Measurements from ENCODE around the gene EIF3B.
"Not testable (repeated sequence)": the region's sequence is repeated elsewhere in the genome, so short reads cannot be mapped to it uniquely, and the experiment has no call there.

Gene EIF3B

DNA sequence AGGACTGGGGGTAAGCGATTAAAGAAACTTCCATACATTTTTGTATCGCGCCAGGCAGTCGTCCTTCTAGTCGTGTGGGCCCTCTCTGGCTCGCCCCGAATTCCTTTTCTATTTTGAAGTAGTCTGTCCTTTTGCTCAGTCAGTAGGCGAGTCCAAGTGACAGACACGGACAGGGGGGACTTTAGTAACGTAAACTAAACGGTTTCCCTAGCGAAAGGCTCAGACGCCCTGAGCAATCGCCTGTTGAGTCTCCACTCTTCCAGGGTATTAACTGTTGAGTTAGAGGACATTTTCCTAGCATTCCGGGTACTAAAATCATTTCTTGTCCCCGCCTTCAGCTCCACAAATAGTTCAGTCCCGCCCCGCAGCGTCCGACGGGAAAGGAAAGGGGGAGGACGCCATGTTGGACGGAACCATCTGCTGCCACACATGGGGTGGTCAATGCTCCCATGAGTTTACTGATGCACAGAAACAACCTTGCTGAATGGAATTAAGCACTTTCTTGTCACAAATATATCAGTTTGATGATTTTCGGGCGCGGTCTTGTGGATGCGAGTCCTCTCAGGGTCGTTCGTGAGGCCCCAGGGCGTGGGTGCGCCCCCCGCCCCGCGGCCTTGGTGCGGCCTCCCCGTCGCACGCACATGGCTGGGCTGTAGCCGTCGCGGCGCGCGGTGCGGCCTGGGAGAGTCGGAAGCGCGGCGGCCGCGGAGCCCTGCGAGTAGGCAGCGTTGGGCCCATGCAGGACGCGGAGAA is at the start of gene EIF3B:
Gene EIF3B (plus strand): TSS at position 642 of the 753 bp plus-strand sequence. CDS start 95 bp downstream, at position 737.
- TF ChIP-seq CTCF (IDR thresholded peaks at IDR 0.05; ENCODE audit: control insufficient read depth, insufficient read depth, low read depth, low read length, missing control alignments) = no peak
- peak; percentile 81 for DNase-seq (ENCODE audit: low read depth)
- H3K4me3 ChIP-seq (ENCODE audit: control insufficient read depth, low read depth, low read length) = peak within 1 kb of the TSS; percentile 95

DNA sequence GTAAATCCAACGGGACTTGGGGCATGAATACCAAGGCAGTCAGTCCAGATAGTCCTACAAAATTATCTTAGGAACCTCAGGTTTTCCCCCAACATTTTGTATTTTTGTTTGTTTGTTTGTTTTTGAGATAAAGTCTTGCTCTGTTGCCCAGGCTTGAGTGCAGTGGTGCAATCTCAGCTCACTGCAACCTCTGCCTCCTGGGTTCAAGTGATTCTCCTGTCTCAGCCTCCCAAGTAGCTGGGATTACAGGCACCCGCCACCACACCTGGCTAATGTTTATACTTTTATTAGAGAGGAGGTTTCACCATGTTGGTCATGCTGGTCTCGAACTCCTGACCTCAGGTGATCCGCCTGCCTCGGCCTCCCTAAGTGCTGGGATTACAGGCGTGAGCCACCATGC is 49.4 kb upstream of the EIF3B start:
- H3K4me3 ChIP-seq (ENCODE audit: control insufficient read depth, low read depth, low read length); DNase-seq (ENCODE audit: low read depth): not testable (repeated sequence)

GRCh38 chr7:2306688-2307087 is 47.9 kb upstream of the EIF3B start:
- H3K4me3 ChIP-seq (ENCODE audit: control insufficient read depth, low read depth, low read length) = no peak overlapping the region
- no peak for DNase-seq (ENCODE audit: low read depth)
- no peak for TF ChIP-seq CTCF (IDR thresholded peaks at IDR 0.05; ENCODE audit: control insufficient read depth, insufficient read depth, low read depth, low read length, missing control alignments)

GRCh38 chr7:2307690-2308107 is 46.9 kb upstream of the EIF3B start:
- DNase-seq (ENCODE audit: low read depth) = no peak
- H3K4me3 ChIP-seq (ENCODE audit: control insufficient read depth, low read depth, low read length) = no peak overlapping the region
- TF ChIP-seq CTCF (IDR thresholded peaks at IDR 0.05; ENCODE audit: control insufficient read depth, insufficient read depth, low read depth, low read length, missing control alignments) = no peak

GRCh38 chr7:2309889-2310331 is 44.7 kb upstream of the EIF3B start:
- H3K4me3 ChIP-seq (ENCODE audit: control insufficient read depth, low read depth, low read length) = no peak overlapping the region
- no peak for DNase-seq (ENCODE audit: low read depth)
- TF ChIP-seq CTCF (IDR thresholded peaks at IDR 0.05; ENCODE audit: control insufficient read depth, insufficient read depth, low read depth, low read length, missing control alignments) = no peak

GRCh38 chr7:2312267-2312929 is 42.2 kb upstream of the EIF3B start:
- DNase-seq (ENCODE audit: low read depth) = no peak
- no peak overlapping the region for H3K4me3 ChIP-seq (ENCODE audit: control insufficient read depth, low read depth, low read length)
- TF ChIP-seq CTCF (IDR thresholded peaks at IDR 0.05; ENCODE audit: control insufficient read depth, insufficient read depth, low read depth, low read length, missing control alignments) = no peak

All from AG09309 (cell line).